K562 (cell line): ENCODE data around the gene PDE2A. TPM values are rescaled to one million over a fixed set of nuclear protein-coding genes. Genes with fewer than 3 reads are reported as not detected.

Source experiments
- ATAC-seq: fragments of 200-7000 bp; cut with Tn5 transposase; 3 replicates; pipeline ENCODE4 v1.9.1; 2020; ENCODE audit warnings: moderate library complexity
- BruUV-seq: library from RNA; stranded (reverse); fragments of 400-500 nt; replicated peaks from 2 replicates; lab custom pipeline; 2021; lab: Mats Ljungman, UMichigan
- CTCF ChIA-PET: fragments of 300-600 bp; formaldehyde crosslinking; extraction: SDS; loops from one replicate; lab custom pipeline; 2021; ENCODE audit warnings: low intra/inter-chr PET ratio; lab: Yijun Ruan, JAX
- POLR2A ChIA-PET: fragments of 300-600, 350-650 bp; sonication (Branson Sonifier 250); formaldehyde crosslinking; extraction: SDS; loops from one replicate; lab custom pipeline; 2021; ENCODE audit warnings: antibody characterized with exemption, inconsistent platforms; lab: Yijun Ruan, JAX
- DNase-seq, 4 experiments: peaks; one replicate each; pipeline versions ENCODE4 v3.0.0 to v3.0.0-alpha.2; 2011 to 2018; ENCODE audit warnings: low spot score in 3 of 4, mixed read lengths in 3 of 4; ENCODE audit errors: extremely low read depth in 1 of 4
- FAIRE-seq: peaks from 2 replicates; lab custom pipeline; 2011; peaks lifted over from hg19 to GRCh38; lab: Jason Lieb, UNC
- H2AFZ ChIP-seq: 2 replicates; pipeline ENCODE4 v1.6.0; 2011; ENCODE audit warnings: low read depth, low read length, control low read depth, inconsistent platforms
- H3K27ac ChIP-seq: fragments of 200-600 bp; 3 replicates; pipeline ENCODE4 v1.8.0; 2011; ENCODE audit warnings: low read depth, mild to moderate bottlenecking, control low read depth, inconsistent platforms, low read length, moderate library complexity, mixed read lengths; ENCODE audit errors: extremely low read depth
- H3K27me3 ChIP-seq, 2 experiments: fragments of 300-600 bp in 1 of 2; 2 replicates in 1 of 2; 3 replicates in 1 of 2; pipeline versions ENCODE4 v1.6.0 to v1.8.0; 2011; ENCODE audit warnings: inconsistent platforms in 2 of 2, low read length in 2 of 2, mild to moderate bottlenecking in 1 of 2, mixed read lengths in 1 of 2, moderate library complexity in 1 of 2; ENCODE audit not compliant: control insufficient read depth in 2 of 2, insufficient read depth in 2 of 2
- H3K36me3 ChIP-seq: fragments of 300-600 bp; 3 replicates; pipeline ENCODE4 v1.8.0; 2011; ENCODE audit warnings: mild to moderate bottlenecking, low read length, inconsistent platforms; ENCODE audit not compliant: control insufficient read depth, insufficient read depth
- H3K4me1 ChIP-seq, 2 experiments: fragments of 200-600 bp in 1 of 2; replicated peaks in 1 of 2; 2 replicates in 1 of 2; 3 replicates in 1 of 2; pipeline versions ENCODE4 v1.5.1 to v1.8.0; 2011; ENCODE audit warnings: inconsistent platforms in 2 of 2, low read length in 2 of 2, mild to moderate bottlenecking in 1 of 2, mixed read lengths in 1 of 2, moderate library complexity in 1 of 2; ENCODE audit not compliant: control insufficient read depth in 2 of 2, insufficient read depth in 2 of 2
- H3K4me2 ChIP-seq: 2 replicates; pipeline ENCODE4 v1.6.1; 2011; ENCODE audit warnings: low read length, control low read depth, inconsistent platforms, mixed read lengths; ENCODE audit not compliant: insufficient read depth
- H3K4me3 ChIP-seq: fragments of 200-600 bp; sonication (generic), shearing (Covaris generic); 2 replicates; pipeline ENCODE4 v1.5.1; 2016; ENCODE audit warnings: control low read depth, inconsistent platforms
- H3K79me2 ChIP-seq: fragments of 200-600 bp; 3 replicates; pipeline ENCODE4 v1.8.0; 2011; ENCODE audit warnings: low read length, inconsistent platforms; ENCODE audit not compliant: control insufficient read depth, insufficient read depth
- H3K9ac ChIP-seq, 2 experiments: 2 replicates each; pipeline versions ENCODE4 v1.6.0 to v1.6.1; 2011; ENCODE audit warnings: low read depth in 2 of 2, low read length in 2 of 2, control low read depth in 1 of 2, inconsistent platforms in 1 of 2, mild to moderate bottlenecking in 1 of 2, mixed read lengths in 1 of 2; ENCODE audit not compliant: insufficient read depth in 1 of 2
- H3K9me1 ChIP-seq: one replicate; pipeline ENCODE4 v1.6.0; 2011; ENCODE audit warnings: inconsistent platforms, mild to moderate bottlenecking, low read length, moderate library complexity; ENCODE audit not compliant: control insufficient read depth, insufficient read depth
- H3K9me3 ChIP-seq: replicated peaks from 2 replicates; pipeline ENCODE4 v1.5.1; 2011; ENCODE audit warnings: low read depth, low read length, inconsistent platforms; ENCODE audit not compliant: control insufficient read depth, insufficient read depth
- H4K20me1 ChIP-seq: replicated peaks from 2 replicates; pipeline ENCODE4 v1.6.1; 2011; ENCODE audit warnings: low read length, inconsistent platforms, mixed read lengths; ENCODE audit not compliant: control insufficient read depth, insufficient read depth
- EP400 ChIP-seq: fragments of 450-650 bp; IDR thresholded peaks from 2 replicates; pipeline ENCODE4 v1.6.1; 2017; ENCODE audit warnings: antibody characterized with exemption, mild to moderate bottlenecking, moderate library complexity
- ETV1 ChIP-seq: fragments of 450-650 bp; conservative IDR thresholded peaks from 2 replicates; pipeline ENCODE4 v1.6.1; 2016; ENCODE audit warnings: missing genetic modification characterization, control low read depth, low read depth, missing compliant biosample characterization
- FOXM1 ChIP-seq, 2 experiments: fragments of 450-650 bp in 1 of 2; sonication (generic) in 1 of 2; formaldehyde crosslinking in 1 of 2; IDR thresholded peaks; 2 replicates each; pipeline versions ENCODE4 v1.6.1 to v1.9.0; 2017 to 2022; ENCODE audit warnings: low read depth in 2 of 2, mild to moderate bottlenecking in 2 of 2, missing genetic modification reagents in 1 of 2, moderate library complexity in 1 of 2
- HMG20A ChIP-seq: fragments of 450-650 bp; formaldehyde crosslinking; conservative IDR thresholded peaks from 2 replicates; pipeline ENCODE4 v1.4.0; 2020; ENCODE audit warnings: mild to moderate bottlenecking, mixed read lengths
- PPARD ChIP-seq: fragments of 250-450 bp; sonication (Bioruptor Pico); IDR thresholded peaks from 2 replicates; pipeline ENCODE4 v1.8.0; 2022; ENCODE audit warnings: inconsistent platforms, mild to moderate bottlenecking, moderate library complexity
- SLC30A9 ChIP-seq: fragments of 250-450 bp; sonication (Bioruptor Pico); IDR thresholded peaks from 2 replicates; pipeline ENCODE4 v1.8.0; 2022; ENCODE audit warnings: mild to moderate bottlenecking, moderate library complexity
- TAF1 ChIP-seq: IDR thresholded peaks from 2 replicates; pipeline ENCODE4 v1.6.1; 2011; ENCODE audit warnings: mild to moderate bottlenecking, low read length, moderate library complexity; ENCODE audit not compliant: insufficient read depth, control insufficient read depth, severe bottlenecking; ENCODE audit errors: extremely low read depth
- YBX1 ChIP-seq: fragments of 450-650 bp; IDR thresholded peaks from 2 replicates; pipeline ENCODE4 v1.7.1; 2016; ENCODE audit warnings: mild to moderate bottlenecking
- YY1 ChIP-seq, 3 experiments: IDR thresholded peaks; 2 replicates each; pipeline ENCODE4 v1.6.1; 2011; ENCODE audit warnings: low read length in 2 of 3, mild to moderate bottlenecking in 2 of 3, moderate library complexity in 2 of 3, borderline replicate concordance in 1 of 3, control low read depth in 1 of 3, low read depth in 1 of 3; ENCODE audit not compliant: insufficient read depth in 3 of 3, insufficient replicate concordance in 2 of 3, control insufficient read depth in 1 of 3, insufficient read length in 1 of 3; ENCODE audit errors: extremely low read depth in 1 of 3
- ZC3H11A ChIP-seq: IDR thresholded peaks from 2 replicates; pipeline ENCODE4 v1.6.1; 2012; ENCODE audit warnings: low read depth, low read length, improper control_type of control experiment
- ZFP1 ChIP-seq: fragments of 450-650 bp; formaldehyde crosslinking; IDR thresholded peaks from 2 replicates; pipeline ENCODE4 v1.4.0; 2020; ENCODE audit warnings: mild to moderate bottlenecking, mixed read lengths
- ZFP36 ChIP-seq: fragments of 150-350 bp; IDR thresholded peaks from 2 replicates; pipeline ENCODE4 v1.6.1; 2018; ENCODE audit warnings: low read length, low read depth; ENCODE audit not compliant: partially characterized antibody
- WGBS: fragments of 100-300 bp; shearing (Covaris generic); methylation state at CpG from one replicate; pipeline ENCODE4 v1.1.6; 2016; ENCODE audit warnings: low coverage, mixed read lengths; ENCODE audit not compliant: insufficient coverage; ENCODE audit errors: missing lambda C conversion rate; 5-methylcytosine and 5-hydroxymethylcytosine counted together
- in situ Hi-C: fragments of 300-500 bp; cut with MboI; formaldehyde crosslinking; loops from 4 replicates; pipeline ENCODE4 v1.15.0; 2018; ENCODE audit warnings: inconsistent platforms, mixed read lengths
- intact Hi-C: fragments of 100-400 bp; cut with micrococcal nuclease; formaldehyde crosslinking; loops from 2 replicates; pipeline ENCODE4 v1.14.2; 2022
- polyA plus RNA-seq, 8 experiments: library from polyadenylated mRNA; depleted of rRNA in 4 of 8; stranded (reverse) in 5 of 8; unstranded in 3 of 8; fragments of >200 nt; fragmentation: Nextera tagmentation in 2 of 8; fragmentation: Illumina TruSeq in 1 of 8; extraction: Ambion mirVana in 2 of 8; extraction: Trizol in 1 of 8; gene quantifications; 2 replicates each; pipeline versions ENCODE4 v1.2.1 to v1.2.3, GENCODE V29; 2011 to 2014; ENCODE audit warnings: inconsistent platforms in 1 of 8, missing spikeins in 1 of 8
- total RNA-seq, 7 experiments: library from RNA; depleted of rRNA in 6 of 7; stranded (reverse); fragments of >200 nt in 6 of 7; fragmentation: Illumina TruSeq in 2 of 7; extraction: Trizol in 2 of 7; gene quantifications; 2 replicates each; pipeline versions ENCODE4 v1.2.1 to v1.2.3, GENCODE V29; 2011 to 2021; ENCODE audit warnings: low replicate concordance in 1 of 7

Gene PDE2A
- total and polyA plus RNA-seq, 9 of the 15 experiments (the other 6 are each of a cell fraction or from before 2014, with no cell fraction given): 0.07 to 15.2 (median 1.6) TPM; not detected in 1

GRCh38 chr11:72669527-72669926 lies 4.7 kb downstream of the PDE2A start:
- H3K79me2 ChIP-seq: no peaks in the 10 kb centered on the region
- H4K20me1 ChIP-seq: no peaks in the 10 kb centered on the region
- intact Hi-C loops: no loop called here
- no peak overlapping the region for H2AFZ ChIP-seq
- peaks cover 8% of the 10 kb centered on the region for H3K9me3 ChIP-seq
- 2% methylated on average over 8 of the region's 8 CpGs for WGBS
- no peak overlapping the region for H3K4me3 ChIP-seq
- ChIA-PET CTCF (no interaction called here), POLR2A (no interaction called here)
- H3K27me3 ChIP-seq: peaks cover 0 to 50% of the 10 kb centered on the region in 2 experiments; a peak in 3 of 5 replicates
- no peaks in the 10 kb centered on the region for H3K9me1 ChIP-seq
- peaks cover 0 to 7% of the 10 kb centered on the region in 2 experiments; a peak in 2 of 5 replicates for H3K4me1 ChIP-seq
- no peak overlapping the region for H3K4me2 ChIP-seq
- ATAC-seq: no peak
- H3K27ac ChIP-seq: no peak overlapping the region
- no peaks in the 10 kb centered on the region for H3K36me3 ChIP-seq
- TF ChIP-seq YBX1 (no peak), ZC3H11A (no peak), TAF1 (no peak), SLC30A9 (CRISPR knock-in tag) (no peak)
- no peak for FAIRE-seq
- no peak for DNase-seq
- BruUV-seq: no TSS peak
- H3K9ac ChIP-seq: no peak overlapping the region
- in situ Hi-C loops: no loop called here

- Histone ChIP-seq H4K20me1 (no peaks in the 10 kb centered on the region), H2AFZ (no peak overlapping the region), H3K9me1 (no peaks in the 10 kb centered on the region), H3K4me3 (no peak overlapping the region), H3K4me2 (no peak overlapping the region), H3K27ac (no peak overlapping the region), H3K36me3 (no peaks in the 10 kb centered on the region), H3K9ac (no peak overlapping the region), H3K4me1 (peaks cover 0 to 1% of the 10 kb centered on the region in 2 experiments; a peak in 2 of 5 replicates), H3K9me3 (peaks cover 8% of the 10 kb centered on the region), H3K27me3 (peaks cover 0 to 47% of the 10 kb centered on the region in 2 experiments; a peak in 3 of 5 replicates), H3K79me2 (no peaks in the 10 kb centered on the region)
- ChIA-PET POLR2A (interaction anchor here (1.0 to 1.1 kb wide), 2 partner anchors 11 to 12 kb away, joined by 4 to 7 read pairs; no protein-coding TSS in a partner anchor), CTCF (no interaction called here)
- 0% methylated on average over 7 of the region's 7 CpGs for WGBS
- no TSS peak for BruUV-seq
- intact Hi-C loops: no loop called here
- in situ Hi-C loops: no loop called here
- no peak for DNase-seq
- FAIRE-seq: no peak
- no peak for ATAC-seq
- no peak for TF ChIP-seq ETV1 (tag)
- TF ChIP-seq HMG20A (CRISPR knock-in tag): no peak
- TF ChIP-seq FOXM1 (IDR thresholded peaks at IDR 0.05; ENCODE audit: low read depth): no peak
- TF ChIP-seq FOXM1 (CRISPR knock-in tag; IDR thresholded peaks at IDR 0.05; ENCODE audit: low read depth): no peak
- TF ChIP-seq PPARD (CRISPR knock-in tag): no peak
- no peak for TF ChIP-seq ZFP1 (CRISPR knock-in tag)
- no peak for TF ChIP-seq ZFP36
- TF ChIP-seq YY1 (IDR thresholded peaks at IDR 0.05; ENCODE audit: borderline replicate concordance in 1 of 3, control insufficient read depth in 1 of 3, extremely low read depth in 1 of 3, insufficient read depth in 3 of 3, insufficient read length in 1 of 3, insufficient replicate concordance in 2 of 3, low read depth in 1 of 3, low read length in 2 of 3): no peak
- TF ChIP-seq EP400: no peak
Measured at GRCh38 chr11:72668629-72669347, 5.4 kb downstream of the PDE2A start.
